MM.1S (cell line): ENCODE results near the gene TPM1.

Source experiments
- EZH2phosphoT487 ChIP-seq: fragments of 300-600 bp; sonication (generic); IDR thresholded peaks from 2 replicates; pipeline ENCODE4 v1.6.1; 2018; ENCODE audit warnings: antibody characterized with exemption, low read length
- TF ChIP-seq, protein P1 (sequence below): fragments of 300-600 bp; sonication (generic); IDR thresholded peaks from 2 replicates; pipeline ENCODE4 v1.5.1; 2016; ENCODE audit warnings: antibody characterized with exemption, low read length, mixed read lengths

DNA sequence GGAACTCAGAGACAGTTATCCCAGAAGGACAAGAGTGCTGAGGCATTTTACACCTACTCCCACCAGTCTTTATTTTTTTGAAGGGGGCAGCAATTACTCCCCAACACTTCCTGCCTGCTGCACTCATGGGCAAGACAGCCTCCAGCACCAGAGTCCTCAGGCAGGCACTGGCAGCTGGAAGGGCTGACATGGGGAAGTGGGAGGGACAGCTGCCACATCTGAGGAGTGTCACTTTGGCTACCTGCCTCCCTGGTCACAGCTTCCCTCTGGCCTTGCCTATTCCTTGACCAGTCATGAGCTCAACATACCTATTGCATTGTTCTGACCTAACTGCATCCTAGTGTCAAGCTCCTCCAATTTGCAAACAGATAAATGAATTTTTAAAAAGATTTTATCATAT lies 68.9 kb downstream of the TPM1 start:
- TF ChIP-seq, protein P1, sequence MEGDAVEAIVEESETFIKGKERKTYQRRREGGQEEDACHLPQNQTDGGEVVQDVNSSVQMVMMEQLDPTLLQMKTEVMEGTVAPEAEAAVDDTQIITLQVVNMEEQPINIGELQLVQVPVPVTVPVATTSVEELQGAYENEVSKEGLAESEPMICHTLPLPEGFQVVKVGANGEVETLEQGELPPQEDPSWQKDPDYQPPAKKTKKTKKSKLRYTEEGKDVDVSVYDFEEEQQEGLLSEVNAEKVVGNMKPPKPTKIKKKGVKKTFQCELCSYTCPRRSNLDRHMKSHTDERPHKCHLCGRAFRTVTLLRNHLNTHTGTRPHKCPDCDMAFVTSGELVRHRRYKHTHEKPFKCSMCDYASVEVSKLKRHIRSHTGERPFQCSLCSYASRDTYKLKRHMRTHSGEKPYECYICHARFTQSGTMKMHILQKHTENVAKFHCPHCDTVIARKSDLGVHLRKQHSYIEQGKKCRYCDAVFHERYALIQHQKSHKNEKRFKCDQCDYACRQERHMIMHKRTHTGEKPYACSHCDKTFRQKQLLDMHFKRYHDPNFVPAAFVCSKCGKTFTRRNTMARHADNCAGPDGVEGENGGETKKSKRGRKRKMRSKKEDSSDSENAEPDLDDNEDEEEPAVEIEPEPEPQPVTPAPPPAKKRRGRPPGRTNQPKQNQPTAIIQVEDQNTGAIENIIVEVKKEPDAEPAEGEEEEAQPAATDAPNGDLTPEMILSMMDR = no peak
- TF ChIP-seq EZH2phosphoT487 = no peak
